IPS DF 19.7 (cell line): ENCODE data around the gene S100Z.
"Not testable (repeated sequence)": the region's sequence is repeated elsewhere in the genome, so short reads cannot be mapped to it uniquely, and the experiment has no call there.

Experiments used
- DNase-seq: peaks from one replicate; pipeline ENCODE4 v3.0.0-alpha.2; 2013; ENCODE audit warnings: low read depth, low spot score

Gene S100Z

GRCh38 chr5:76826416-76826815, 23.4 kb upstream of the S100Z start:
- not testable (repeated sequence) for DNase-seq

GRCh38 chr5:76831110-76831452, 18.7 kb upstream of the S100Z start:
- DNase-seq = no peak

GRCh38 chr5:76836181-76836580, 13.6 kb upstream of the S100Z start:
- DNase-seq = no peak

- no peak for DNase-seq
Measured at GRCh38 chr5:76836585-76836984, 13.2 kb upstream of the S100Z start.

GRCh38 chr5:76838481-76839261, 11.1 kb upstream of the S100Z start:
- no peak for DNase-seq

GRCh38 chr5:76841361-76841760, 8.5 kb upstream of the S100Z start:
- no peak for DNase-seq

- DNase-seq = no peak
Measured at GRCh38 chr5:76845890-76846289, 3.9 kb upstream of the S100Z start.

- no peak for DNase-seq
Measured at GRCh38 chr5:76850543-76851145, 830 bp downstream of the S100Z start.

- no peak for DNase-seq
Measured at GRCh38 chr5:76851728-76852369, 2.0 kb downstream of the S100Z start.

GRCh38 chr5:76852772-76853171, 3.0 kb downstream of the S100Z start:
- no peak for DNase-seq

- not testable (repeated sequence) for DNase-seq
Measured at GRCh38 chr5:76853741-76854140, 3.9 kb downstream of the S100Z start.

GRCh38 chr5:76854644-76855043, 4.8 kb downstream of the S100Z start:
- no peak for DNase-seq

GRCh38 chr5:76855501-76855900, 5.7 kb downstream of the S100Z start:
- DNase-seq = not testable (repeated sequence)

GRCh38 chr5:76855961-76856360, 6.1 kb downstream of the S100Z start:
- DNase-seq = no peak

- DNase-seq = not testable (repeated sequence)
Measured at GRCh38 chr5:76856800-76857199, 7.0 kb downstream of the S100Z start.

GRCh38 chr5:76859591-76860247, 9.9 kb downstream of the S100Z start:
- no peak for DNase-seq

GRCh38 chr5:76861612-76862011, 11.8 kb downstream of the S100Z start:
- DNase-seq = no peak

GRCh38 chr5:76863001-76863400, 13.2 kb downstream of the S100Z start:
- no peak for DNase-seq

- no peak for DNase-seq
Measured at GRCh38 chr5:76866503-76866902, 16.7 kb downstream of the S100Z start.

- no peak for DNase-seq
Measured at GRCh38 chr5:76867038-76867437, 17.2 kb downstream of the S100Z start.

GRCh38 chr5:76867827-76868693, 18.2 kb downstream of the S100Z start:
- DNase-seq = no peak
